Stimulated activated CD8-positive, alpha-beta memory T cell treated with anti-CD3 and anti-CD28 coated beads, Interleukin-15, amount 100 ng/mL, for 24 hours (primary cell): ENCODE results near the gene GPR3.
"Not testable (repeated sequence)": the region's sequence is repeated elsewhere in the genome, so short reads cannot be mapped to it uniquely, and the experiment has no call there.

Experiments used
- DNase-seq: peaks from one replicate; pipeline ENCODE4 v3.0.0-alpha.2; 2020; ENCODE audit warnings: low read depth

The GPR3 gene

DNA sequence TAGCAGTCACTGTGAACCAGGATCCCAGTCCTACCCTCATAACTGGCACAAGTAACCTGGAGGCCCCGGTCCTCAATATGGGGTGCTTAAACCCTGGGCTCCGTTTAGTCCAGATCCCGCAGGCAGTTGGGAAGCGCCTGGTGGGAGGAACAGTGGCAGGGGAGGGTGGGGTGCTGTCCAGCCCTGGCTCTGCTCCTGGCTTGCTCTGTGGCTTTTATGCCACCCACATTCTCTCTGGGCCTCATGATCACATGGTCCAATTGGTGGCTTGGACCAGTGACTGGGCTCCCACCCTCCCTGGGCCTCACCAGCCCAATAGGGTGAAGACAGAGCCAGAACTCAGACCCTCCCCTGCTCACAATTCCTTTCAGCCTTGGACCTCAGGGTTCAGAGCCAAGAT, 12.2 kb upstream of the GPR3 start:
- DNase-seq, result no peak

DNA sequence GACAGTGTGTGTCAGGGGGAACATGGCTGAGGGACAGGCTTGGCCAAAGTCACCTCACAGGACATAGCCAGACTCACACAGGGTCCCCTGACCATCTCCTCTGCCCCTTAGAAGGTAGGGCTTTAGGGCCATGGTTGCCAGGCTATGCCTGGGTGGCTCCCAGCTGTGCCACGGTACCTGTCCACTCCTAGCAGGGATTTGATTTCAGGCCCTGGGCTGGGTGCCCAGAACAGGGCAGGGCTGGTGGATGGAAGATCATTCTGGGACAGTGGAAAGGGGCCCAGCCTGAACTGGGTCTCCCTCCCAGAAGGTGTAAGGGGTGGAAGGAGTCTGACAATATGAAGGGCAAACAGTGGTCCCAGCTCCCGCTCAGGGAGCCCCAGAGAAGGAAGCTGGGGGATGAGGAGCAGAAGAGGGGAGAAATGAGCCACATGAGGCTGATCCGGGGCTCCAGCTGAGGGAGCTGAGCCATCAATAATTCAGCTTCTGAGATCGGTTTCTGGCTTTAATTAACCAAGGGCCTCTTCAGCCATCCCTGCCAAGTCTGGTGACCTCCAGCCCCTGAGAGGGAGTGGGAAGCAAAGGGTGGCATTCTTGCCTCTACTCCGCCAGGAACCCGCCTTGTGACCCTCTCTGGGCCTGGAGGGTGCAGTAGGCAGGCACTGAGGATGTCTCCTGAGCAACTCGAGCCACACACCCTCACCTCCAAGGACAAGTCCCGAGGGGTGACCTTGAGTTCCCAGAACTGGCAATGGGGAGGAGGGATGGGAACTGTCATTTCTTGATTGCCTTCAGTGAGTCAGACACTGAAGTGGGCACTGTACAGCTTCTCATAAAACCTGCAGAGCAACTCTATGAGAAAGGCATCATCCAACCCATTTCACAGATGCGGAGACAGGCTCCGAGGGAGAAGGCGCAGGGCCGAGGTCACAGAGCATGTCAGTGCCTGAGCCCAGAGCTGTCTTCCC, 11.4 kb upstream of the GPR3 start:
- DNase-seq, result no peak

DNA sequence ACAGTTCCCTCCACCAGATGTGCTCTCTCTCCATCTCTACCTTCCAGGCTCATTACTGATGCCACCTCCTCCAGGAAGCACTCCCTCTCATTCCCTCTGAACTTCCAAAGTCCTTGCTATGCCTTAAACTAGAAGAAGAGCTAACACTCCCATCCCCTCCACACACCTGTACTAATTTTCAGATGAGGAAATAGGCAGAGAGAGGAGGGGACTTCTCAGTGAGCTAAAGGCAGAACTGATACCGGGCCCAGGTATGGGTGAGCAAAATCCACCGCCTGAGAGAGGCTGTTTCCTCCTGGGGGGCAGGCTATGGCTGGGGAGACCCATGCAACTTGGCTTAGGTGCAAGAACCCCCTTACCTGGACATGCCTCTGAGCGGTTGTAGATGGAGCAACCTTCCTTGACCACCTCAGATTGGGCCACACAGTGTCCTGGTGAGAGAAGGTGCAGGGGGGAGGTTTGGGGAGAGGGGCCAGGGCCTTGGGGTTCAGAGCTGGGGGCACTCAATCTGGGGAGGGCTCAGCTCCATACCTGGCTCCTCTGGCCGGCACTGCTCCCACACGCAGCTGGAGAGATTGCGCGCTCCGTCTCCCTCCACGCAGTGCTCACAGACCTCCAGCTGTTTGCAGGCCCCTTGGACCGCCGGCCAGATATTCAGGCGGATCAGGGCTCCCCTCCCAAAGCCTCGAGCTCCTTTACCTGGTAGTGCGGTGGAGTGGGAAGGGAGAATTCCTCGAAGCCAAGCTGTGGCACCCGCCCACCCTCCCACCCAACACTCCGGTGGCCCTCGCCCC, 10.3 kb upstream of the GPR3 start:
- no peak for DNase-seq

GRCh38 chr1:27383039-27383605, 9.3 kb upstream of the GPR3 start, which contains the start of gene CD164L2:
TSS of gene CD164L2 (minus strand) at chr1:27383333. CDS start at chr1:27383239, 94 bp downstream.
- DNase-seq, result no peak

DNA sequence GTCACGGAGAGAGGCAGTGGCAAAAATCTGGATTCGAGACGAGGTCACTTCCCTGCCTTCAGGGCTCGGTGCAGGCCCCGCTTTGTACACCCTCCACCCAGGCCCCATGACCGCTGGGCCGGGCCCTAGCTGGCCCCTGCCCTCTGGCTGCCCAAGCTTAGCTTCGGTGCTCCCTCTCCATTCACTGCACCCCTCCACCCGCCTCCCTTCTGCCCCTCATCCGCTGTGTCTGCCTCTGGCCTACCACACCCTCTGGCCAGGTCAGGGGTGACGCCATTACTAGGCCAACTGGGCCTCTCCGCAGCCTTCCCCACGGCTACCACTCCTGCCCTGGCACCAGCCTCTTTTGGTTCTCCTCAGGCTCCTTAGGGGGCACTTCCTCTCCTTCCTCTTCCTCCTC, 8.8 kb upstream of the GPR3 start:
- no peak for DNase-seq

- not testable (repeated sequence) for DNase-seq
Measured at GRCh38 chr1:27384797-27385196, 7.6 kb upstream of the GPR3 start.

GRCh38 chr1:27388337-27389005, 4.0 kb upstream of the GPR3 start:
- DNase-seq, result peak; percentile 47

DNA sequence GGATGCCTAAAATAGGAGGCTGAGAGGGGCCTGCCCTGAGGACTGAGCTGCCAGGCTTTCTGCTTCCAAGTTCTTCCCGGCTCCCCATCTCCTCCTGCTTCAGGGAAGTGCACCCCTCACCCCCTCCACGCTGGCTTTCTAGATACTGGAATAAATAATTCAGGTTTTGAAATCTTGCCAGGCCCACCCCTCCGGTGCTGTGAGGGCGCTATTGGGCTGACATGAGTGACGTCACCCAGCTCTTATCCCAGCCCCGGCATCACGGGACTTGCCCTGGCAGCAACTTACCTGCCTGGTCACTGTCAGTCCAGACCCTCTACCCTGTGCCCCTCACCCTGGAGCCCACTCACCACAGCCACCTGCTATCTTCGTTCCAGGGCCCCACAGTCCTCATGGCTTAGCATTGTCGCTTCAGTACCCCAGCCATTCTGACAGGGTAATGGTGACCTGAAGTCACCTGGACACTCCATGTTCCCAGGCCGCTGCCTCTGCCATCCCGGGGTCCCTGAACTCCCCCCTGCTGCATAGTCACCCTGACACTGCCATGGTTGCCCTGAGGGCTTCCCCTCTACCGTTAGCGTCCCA, 819 bp upstream of the GPR3 start:
- no peak for DNase-seq

DNA sequence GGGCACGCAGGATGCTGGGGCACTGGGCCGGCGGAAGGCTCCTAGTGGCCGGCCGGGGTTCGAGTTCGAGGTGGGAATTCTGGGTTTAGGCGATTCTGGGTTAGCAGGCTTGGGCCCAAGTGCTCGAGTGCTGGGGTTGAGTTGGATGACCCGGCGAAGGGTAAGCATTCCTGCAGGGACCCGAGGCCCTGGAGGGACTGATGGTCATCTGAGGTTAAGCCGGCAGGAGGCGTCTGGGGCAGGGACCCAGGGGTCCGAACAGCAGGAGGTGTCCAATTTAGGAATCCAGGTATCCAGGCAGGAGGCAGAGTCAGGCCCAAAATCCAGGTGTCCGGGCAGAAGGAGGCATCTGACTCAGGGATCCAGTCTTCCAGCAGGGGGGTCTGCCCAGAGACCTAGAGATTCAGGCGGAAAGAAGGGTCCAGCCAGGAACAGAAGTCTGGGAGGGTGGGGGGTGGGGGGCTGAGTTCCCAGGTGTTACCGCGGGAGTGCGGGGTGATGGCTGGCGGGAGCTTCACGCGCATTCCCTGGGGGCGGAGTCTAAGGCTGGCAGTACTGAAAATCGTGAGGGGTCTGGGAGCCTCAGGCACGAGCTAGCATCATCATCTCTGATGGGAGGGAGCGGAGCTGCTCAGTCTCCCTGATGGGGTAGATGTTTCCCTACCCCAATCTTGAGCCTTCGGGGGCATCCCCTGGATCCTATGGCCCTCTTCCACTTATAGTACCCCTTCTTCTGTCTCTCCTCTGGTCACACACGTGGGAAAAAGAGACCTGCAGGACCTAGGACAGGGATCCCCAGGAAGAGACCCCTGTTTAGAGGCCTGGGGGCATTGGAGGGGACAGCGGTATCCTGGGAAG, 585 bp downstream of the GPR3 start:
- no peak for DNase-seq

GRCh38 chr1:27393641-27394281, 1.3 kb downstream of the GPR3 start:
- DNase-seq, result no peak

DNA sequence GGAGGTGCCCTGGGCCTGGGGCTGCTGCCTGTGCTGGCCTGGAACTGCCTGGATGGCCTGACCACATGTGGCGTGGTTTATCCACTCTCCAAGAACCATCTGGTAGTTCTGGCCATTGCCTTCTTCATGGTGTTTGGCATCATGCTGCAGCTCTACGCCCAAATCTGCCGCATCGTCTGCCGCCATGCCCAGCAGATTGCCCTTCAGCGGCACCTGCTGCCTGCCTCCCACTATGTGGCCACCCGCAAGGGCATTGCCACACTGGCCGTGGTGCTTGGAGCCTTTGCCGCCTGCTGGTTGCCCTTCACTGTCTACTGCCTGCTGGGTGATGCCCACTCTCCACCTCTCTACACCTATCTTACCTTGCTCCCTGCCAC, 1.8 kb downstream of the GPR3 start:
- no peak for DNase-seq

- DNase-seq, result no peak
Measured at GRCh38 chr1:27394925-27395324, 2.5 kb downstream of the GPR3 start.

- DNase-seq, result peak; percentile 46
Measured at GRCh38 chr1:27395441-27396195, 3.2 kb downstream of the GPR3 start.

- no peak for DNase-seq
Measured at GRCh38 chr1:27397110-27397509, 4.7 kb downstream of the GPR3 start.

DNA sequence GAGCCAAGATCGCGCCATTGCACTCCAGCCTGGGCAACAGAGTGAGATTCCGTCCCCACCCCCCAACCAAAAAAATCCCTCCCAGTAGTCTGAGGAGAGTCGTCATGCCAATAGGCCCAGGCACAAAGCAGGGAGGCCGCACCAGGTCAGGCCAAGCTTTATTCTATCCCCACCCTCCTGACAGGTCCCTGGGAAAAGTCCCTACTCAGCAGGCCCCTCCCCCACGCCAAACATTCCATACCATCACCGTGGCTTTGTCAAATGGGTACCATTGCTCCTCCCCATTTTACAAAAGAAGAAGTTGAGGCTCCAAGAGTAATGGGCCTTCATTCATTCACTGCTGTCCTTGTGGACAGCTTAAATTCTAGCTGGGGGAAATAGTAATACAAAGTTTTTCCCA, 5.3 kb downstream of the GPR3 start:
- no peak for DNase-seq

- DNase-seq, result no peak
Measured at GRCh38 chr1:27398405-27399149, 6.2 kb downstream of the GPR3 start.

GRCh38 chr1:27399251-27400025, 7.0 kb downstream of the GPR3 start:
- no peak for DNase-seq
